HG03378 (cell line): Measurements from ENCODE around the gene ARHGDIA.
"Not testable (repeated sequence)": the region's sequence is repeated elsewhere in the genome, so short reads cannot be mapped to it uniquely, and the experiment has no call there.

Source experiments
- ATAC-seq: cut with Tn5 transposase; IDR thresholded peaks from one replicate; pipeline ENCODE4 v1.9.1; 2021; ENCODE audit warnings: mild to moderate bottlenecking, moderate library complexity; ENCODE audit not compliant: unreplicated experiment

Gene ARHGDIA

GRCh38 chr17:81844887-81845286, 26.2 kb downstream of the ARHGDIA start:
- ATAC-seq = no peak

- ATAC-seq = no peak
Observed at GRCh38 chr17:81844327-81844851, 26.7 kb downstream of the ARHGDIA start.

GRCh38 chr17:81843713-81844326, 27.3 kb downstream of the ARHGDIA start:
- no peak for ATAC-seq

- ATAC-seq = no peak
Observed at GRCh38 chr17:81842725-81843504, 28.2 kb downstream of the ARHGDIA start.

- no peak for ATAC-seq
Observed at GRCh38 chr17:81842378-81842724, 28.8 kb downstream of the ARHGDIA start.

- no peak for ATAC-seq
Observed at GRCh38 chr17:81841866-81842265, 29.3 kb downstream of the ARHGDIA start.

GRCh38 chr17:81840826-81841778, 30.0 kb downstream of the ARHGDIA start:
- ATAC-seq = no peak

- not testable (repeated sequence) for ATAC-seq
Observed at GRCh38 chr17:81840059-81840458, 31.1 kb downstream of the ARHGDIA start.

- ATAC-seq = no peak
Observed at GRCh38 chr17:81839301-81839700, 31.8 kb downstream of the ARHGDIA start.

- no peak for ATAC-seq
Observed at GRCh38 chr17:81838753-81839255, 32.3 kb downstream of the ARHGDIA start.

- ATAC-seq = no peak
Observed at GRCh38 chr17:81837641-81838040, 33.5 kb downstream of the ARHGDIA start.

GRCh38 chr17:81834831-81835267, 36.3 kb downstream of the ARHGDIA start, which contains the start of gene PPP1R27:
Gene PPP1R27, minus strand, starts transcription at chr17:81835050. Its CDS starts 97 bp downstream, at chr17:81834953.
- ATAC-seq = no peak

- ATAC-seq = no peak
Observed at GRCh38 chr17:81833921-81834830, 37.0 kb downstream of the ARHGDIA start.

- no peak for ATAC-seq
Observed at GRCh38 chr17:81833160-81833920, 37.8 kb downstream of the ARHGDIA start, which contains the start of gene MCRIP1. Gene MCRIP1, minus strand, starts transcription at chr17:81833291. Its CDS starts 8,785 bp downstream, at chr17:81824506.

GRCh38 chr17:81832608-81833159, 38.5 kb downstream of the ARHGDIA start:
- ATAC-seq = no peak

- ATAC-seq = no peak
Observed at GRCh38 chr17:81831957-81832607, 39.1 kb downstream of the ARHGDIA start.

GRCh38 chr17:81831563-81831956, 39.6 kb downstream of the ARHGDIA start:
- no peak for ATAC-seq

GRCh38 chr17:81829858-81830257, 41.3 kb downstream of the ARHGDIA start:
- ATAC-seq = no peak
